Type B pancreatic cell (in vitro differentiated cells): Measurements from ENCODE around the gene KHDC4. TPM values are rescaled to one million over a fixed set of nuclear protein-coding genes. Genes with fewer than 3 reads are reported as not detected.

ENCODE experiments used
- DNase-seq: peaks from one replicate; pipeline ENCODE4 v3.0.0; 2021; ENCODE audit warnings: mixed read lengths; ENCODE audit not compliant: unreplicated experiment; ENCODE audit errors: extremely low spot score
- H3K27ac Mint-ChIP-seq: 2 replicates; pipeline ENCODE4 v1.8.0; 2021; ENCODE audit warnings: mild to moderate bottlenecking, mixed read lengths
- H3K27me3 Mint-ChIP-seq: 2 replicates; pipeline ENCODE4 v1.8.0; 2021; ENCODE audit warnings: mixed read lengths
- H3K36me3 Mint-ChIP-seq: 2 replicates; pipeline ENCODE4 v1.8.0; 2021; ENCODE audit warnings: mixed read lengths
- H3K4me1 Mint-ChIP-seq: one replicate; pipeline ENCODE4 v1.8.0; 2021; ENCODE audit warnings: mixed read lengths; ENCODE audit not compliant: unreplicated experiment
- H3K4me3 Mint-ChIP-seq: 2 replicates; pipeline ENCODE4 v1.8.0; 2021; ENCODE audit warnings: mild to moderate bottlenecking, mixed read lengths
- H3K9me3 Mint-ChIP-seq: 2 replicates; pipeline ENCODE4 v1.8.0; 2021; ENCODE audit warnings: mixed read lengths
- total RNA-seq: library from RNA; stranded (reverse); gene quantifications from 2 replicates; pipeline ENCODE4 v1.2.1, GENCODE V29; 2021; ENCODE audit warnings: low replicate concordance
- TF ChIP-seq, protein P1 (sequence below): fragments of 200-600 bp; sonication (generic); conservative IDR thresholded peaks from 2 replicates; pipeline ENCODE4 v1.5.0; 2021; ENCODE audit warnings: antibody characterized with exemption, mild to moderate bottlenecking

KHDC4 gene
- total RNA-seq, 1 donor from 2014 or later = 57.8 TPM

GRCh38 chr1:155938220-155938627 lies 4.0 kb upstream of the KHDC4 start:
- H3K4me1 Mint-ChIP-seq = peaks cover 23% of the 10 kb centered on the region

DNA sequence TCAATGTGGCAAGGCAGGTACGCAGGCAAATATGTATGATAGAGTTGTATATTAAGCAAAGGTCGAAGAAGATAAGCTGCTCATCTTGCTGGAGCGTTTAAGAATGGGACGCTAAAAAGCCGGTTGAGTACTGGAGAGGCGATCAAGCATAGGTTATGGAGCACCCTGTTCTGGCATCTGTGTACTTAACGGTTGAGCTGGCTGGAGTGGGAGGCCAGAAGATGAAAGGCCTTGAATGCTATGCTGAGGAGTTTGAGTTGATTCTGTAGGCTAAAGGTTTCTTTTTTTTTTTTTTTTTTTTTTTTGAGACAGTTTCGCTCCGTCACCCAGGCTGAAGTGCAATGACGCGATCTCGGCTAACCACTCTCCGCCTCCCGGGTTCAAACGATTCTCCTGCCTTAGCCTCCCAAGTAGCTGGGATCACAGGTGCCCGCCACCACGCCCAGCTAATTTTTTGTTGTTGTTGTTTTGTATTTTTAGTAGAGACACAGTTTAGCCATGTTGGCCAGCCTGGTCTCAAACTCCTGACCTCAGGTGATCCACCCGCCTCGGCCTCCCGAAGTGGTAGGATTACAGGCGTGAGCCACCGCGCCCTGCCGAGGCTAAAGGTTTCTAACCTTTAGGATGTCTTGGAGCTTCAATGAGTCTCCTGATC lies 850 bp upstream of the KHDC4 start:
- H3K9me3 Mint-ChIP-seq = no peaks in the 10 kb centered on the region
- H3K36me3 Mint-ChIP-seq = peaks cover 10% of the 10 kb centered on the region
- no peak overlapping the region for H3K27ac Mint-ChIP-seq
- H3K27me3 Mint-ChIP-seq = no peaks in the 10 kb centered on the region
- H3K4me3 Mint-ChIP-seq = no peak overlapping the region
- DNase-seq = no peak
- H3K4me1 Mint-ChIP-seq = peaks cover 27% of the 10 kb centered on the region
- TF ChIP-seq, protein P1, sequence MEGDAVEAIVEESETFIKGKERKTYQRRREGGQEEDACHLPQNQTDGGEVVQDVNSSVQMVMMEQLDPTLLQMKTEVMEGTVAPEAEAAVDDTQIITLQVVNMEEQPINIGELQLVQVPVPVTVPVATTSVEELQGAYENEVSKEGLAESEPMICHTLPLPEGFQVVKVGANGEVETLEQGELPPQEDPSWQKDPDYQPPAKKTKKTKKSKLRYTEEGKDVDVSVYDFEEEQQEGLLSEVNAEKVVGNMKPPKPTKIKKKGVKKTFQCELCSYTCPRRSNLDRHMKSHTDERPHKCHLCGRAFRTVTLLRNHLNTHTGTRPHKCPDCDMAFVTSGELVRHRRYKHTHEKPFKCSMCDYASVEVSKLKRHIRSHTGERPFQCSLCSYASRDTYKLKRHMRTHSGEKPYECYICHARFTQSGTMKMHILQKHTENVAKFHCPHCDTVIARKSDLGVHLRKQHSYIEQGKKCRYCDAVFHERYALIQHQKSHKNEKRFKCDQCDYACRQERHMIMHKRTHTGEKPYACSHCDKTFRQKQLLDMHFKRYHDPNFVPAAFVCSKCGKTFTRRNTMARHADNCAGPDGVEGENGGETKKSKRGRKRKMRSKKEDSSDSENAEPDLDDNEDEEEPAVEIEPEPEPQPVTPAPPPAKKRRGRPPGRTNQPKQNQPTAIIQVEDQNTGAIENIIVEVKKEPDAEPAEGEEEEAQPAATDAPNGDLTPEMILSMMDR = no peak

More at GRCh38 chr1:155938220-155938627, 4.0 kb upstream of the KHDC4 start:
- H3K9me3 Mint-ChIP-seq = no peaks in the 10 kb centered on the region
- no peaks in the 10 kb centered on the region for H3K36me3 Mint-ChIP-seq
- H3K27ac Mint-ChIP-seq = peak overlapping the region; percentile 65
- H3K27me3 Mint-ChIP-seq = no peaks in the 10 kb centered on the region
- peak overlapping the region; percentile 55 for H3K4me3 Mint-ChIP-seq
- TF ChIP-seq, protein P1 = peak; percentile 75
- DNase-seq = no peak

DNA sequence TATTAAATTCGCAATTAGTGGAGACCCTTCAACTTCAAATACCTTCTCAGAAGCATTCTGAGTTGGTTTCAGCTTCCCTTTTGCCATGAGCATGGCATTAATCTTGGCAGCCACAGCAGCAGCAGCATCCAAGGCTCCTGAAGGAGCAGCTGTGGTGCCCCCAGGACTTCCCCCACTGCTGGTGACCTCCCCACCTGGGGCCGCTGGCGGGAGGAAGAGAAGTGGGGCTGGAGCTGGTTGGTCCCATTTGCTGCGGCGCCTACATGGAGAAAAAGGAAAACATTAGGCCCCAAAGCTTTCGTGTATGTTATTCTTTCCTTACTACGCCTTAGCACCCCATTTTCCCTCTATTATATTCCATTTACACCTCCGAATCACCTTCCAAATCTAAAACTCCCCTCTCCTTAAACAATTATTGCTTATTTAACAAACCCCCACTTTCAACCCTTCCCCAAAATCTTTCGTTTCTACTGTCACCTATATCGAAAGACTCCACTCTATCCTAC lies 569 bp downstream of the KHDC4 start:
- H3K4me3 Mint-ChIP-seq = no peak overlapping the region
- H3K36me3 Mint-ChIP-seq = peaks cover 18% of the 10 kb centered on the region
- no peak for DNase-seq
- TF ChIP-seq, protein P1 = no peak
- no peaks in the 10 kb centered on the region for H3K27me3 Mint-ChIP-seq
- H3K27ac Mint-ChIP-seq = no peak overlapping the region
- no peaks in the 10 kb centered on the region for H3K9me3 Mint-ChIP-seq
- H3K4me1 Mint-ChIP-seq = peaks cover 27% of the 10 kb centered on the region

- Mint-ChIP-seq H3K27me3 (no peaks in the 10 kb centered on the region), H3K4me1 (peaks cover 20% of the 10 kb centered on the region), H3K4me3 (peak overlapping the region; percentile 70), H3K9me3 (no peaks in the 10 kb centered on the region), H3K27ac (peak overlapping the region; percentile 41), H3K36me3 (peaks cover 18% of the 10 kb centered on the region)
- DNase-seq = no peak
- TF ChIP-seq, protein P1 = no peak
Observed at GRCh38 chr1:155932487-155932886, 1.7 kb downstream of the KHDC4 start.

GRCh38 chr1:155932081-155932480 lies 2.1 kb downstream of the KHDC4 start:
- Mint-ChIP-seq H3K9me3 (no peaks in the 10 kb centered on the region), H3K27ac (peak overlapping the region; percentile 41), H3K36me3 (peaks cover 20% of the 10 kb centered on the region), H3K4me3 (peak overlapping the region; percentile 67), H3K4me1 (peaks cover 20% of the 10 kb centered on the region), H3K27me3 (no peaks in the 10 kb centered on the region)
- no peak for DNase-seq
- TF ChIP-seq, protein P1 = no peak
